ENCODE measurements around the gene COL23A1. TPM values are rescaled to one million over a fixed set of nuclear protein-coding genes. Genes with fewer than 3 reads are reported as not detected.

The COL23A1 gene
- total RNA-seq, 2 donors from 2014 or later, result 1.5 to 2.5 TPM

DNA sequence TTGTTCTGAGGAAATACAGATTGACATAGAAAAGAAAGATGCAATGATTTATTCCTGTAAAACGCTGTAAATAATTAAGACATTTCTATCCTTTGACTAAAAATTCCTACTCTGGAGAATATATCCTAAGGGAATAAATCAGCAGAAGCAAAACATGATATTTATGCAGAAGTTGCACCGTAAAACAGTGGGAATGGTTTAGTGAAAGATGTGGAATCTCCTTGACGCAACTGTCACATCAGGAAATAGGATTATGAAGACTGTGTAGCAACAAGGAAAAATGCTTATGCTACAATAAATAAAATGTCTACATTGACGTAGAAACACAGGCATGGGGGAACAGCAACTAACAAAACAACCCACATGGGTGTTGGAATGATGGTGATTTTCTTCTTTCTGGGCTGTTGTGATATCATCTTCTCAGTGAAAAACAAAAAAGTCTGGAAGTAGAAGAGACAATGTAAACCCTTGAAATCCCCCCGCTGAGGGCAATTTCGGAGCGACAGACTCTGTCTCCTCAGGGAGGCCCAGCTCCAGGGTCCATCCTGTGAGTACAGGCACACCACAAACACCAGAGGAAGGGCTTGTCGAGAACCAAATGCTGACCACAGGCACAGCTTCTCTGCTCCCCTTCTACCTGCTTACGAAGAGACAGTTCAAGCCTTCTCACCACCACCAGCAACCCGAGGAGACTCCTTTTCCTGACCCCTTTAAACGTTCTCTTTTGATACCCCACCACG is 25.2 kb downstream of the COL23A1 start:
- H3K27ac ChIP-seq, result no peak overlapping the region
- H3K36me3 ChIP-seq, result no peaks in the 10 kb centered on the region
- TF ChIP-seq, protein P1, sequence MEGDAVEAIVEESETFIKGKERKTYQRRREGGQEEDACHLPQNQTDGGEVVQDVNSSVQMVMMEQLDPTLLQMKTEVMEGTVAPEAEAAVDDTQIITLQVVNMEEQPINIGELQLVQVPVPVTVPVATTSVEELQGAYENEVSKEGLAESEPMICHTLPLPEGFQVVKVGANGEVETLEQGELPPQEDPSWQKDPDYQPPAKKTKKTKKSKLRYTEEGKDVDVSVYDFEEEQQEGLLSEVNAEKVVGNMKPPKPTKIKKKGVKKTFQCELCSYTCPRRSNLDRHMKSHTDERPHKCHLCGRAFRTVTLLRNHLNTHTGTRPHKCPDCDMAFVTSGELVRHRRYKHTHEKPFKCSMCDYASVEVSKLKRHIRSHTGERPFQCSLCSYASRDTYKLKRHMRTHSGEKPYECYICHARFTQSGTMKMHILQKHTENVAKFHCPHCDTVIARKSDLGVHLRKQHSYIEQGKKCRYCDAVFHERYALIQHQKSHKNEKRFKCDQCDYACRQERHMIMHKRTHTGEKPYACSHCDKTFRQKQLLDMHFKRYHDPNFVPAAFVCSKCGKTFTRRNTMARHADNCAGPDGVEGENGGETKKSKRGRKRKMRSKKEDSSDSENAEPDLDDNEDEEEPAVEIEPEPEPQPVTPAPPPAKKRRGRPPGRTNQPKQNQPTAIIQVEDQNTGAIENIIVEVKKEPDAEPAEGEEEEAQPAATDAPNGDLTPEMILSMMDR (IDR thresholded peaks at IDR 0.05), result no peak
- H3K4me1 ChIP-seq (ENCODE audit: control insufficient read depth in 1 of 2, low read depth in 2 of 2), result no peaks in the 10 kb centered on the region
- H3K27me3 ChIP-seq (replicated peaks; ENCODE audit: insufficient read depth), result no peaks in the 10 kb centered on the region
- ATAC-seq (ENCODE audit: insufficient number of reproducible peaks, low FRiP score, low read depth) (no peak), DNase-seq (ENCODE audit: low spot score) (no peak)
- H3K4me3 ChIP-seq, result no peak overlapping the region
- H3K9me3 ChIP-seq, result no peaks in the 10 kb centered on the region

DNA sequence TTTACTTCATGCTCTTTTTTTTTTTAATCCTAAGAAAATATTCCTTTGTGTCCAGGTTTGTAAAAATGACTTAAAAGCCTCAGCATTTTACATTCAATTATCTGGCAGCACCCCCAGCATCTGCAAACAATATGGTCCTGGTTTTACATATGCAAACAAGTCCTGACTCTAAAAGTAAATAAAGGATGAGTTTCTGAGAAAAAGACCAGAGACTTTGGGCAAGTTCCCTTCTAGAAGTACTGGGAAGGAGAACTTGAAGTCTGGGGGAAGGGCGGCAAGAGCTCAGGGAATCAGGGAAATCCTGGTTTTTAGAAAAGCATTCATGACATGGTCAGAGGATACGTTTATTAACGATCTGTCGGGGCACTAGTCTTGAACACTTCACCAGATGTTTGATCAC is 25.8 kb downstream of the COL23A1 start:
- DNase-seq (ENCODE audit: low spot score) (no peak), ATAC-seq (ENCODE audit: insufficient number of reproducible peaks, low FRiP score, low read depth) (no peak)
- Histone ChIP-seq H3K27me3 (replicated peaks; ENCODE audit: insufficient read depth) (no peaks in the 10 kb centered on the region), H3K9me3 (no peaks in the 10 kb centered on the region), H3K27ac (no peak overlapping the region), H3K4me1 (ENCODE audit: control insufficient read depth in 1 of 2, low read depth in 2 of 2) (no peaks in the 10 kb centered on the region), H3K4me3 (no peak overlapping the region), H3K36me3 (no peaks in the 10 kb centered on the region)
- TF ChIP-seq, protein P1 (IDR thresholded peaks at IDR 0.05), result no peak

DNA sequence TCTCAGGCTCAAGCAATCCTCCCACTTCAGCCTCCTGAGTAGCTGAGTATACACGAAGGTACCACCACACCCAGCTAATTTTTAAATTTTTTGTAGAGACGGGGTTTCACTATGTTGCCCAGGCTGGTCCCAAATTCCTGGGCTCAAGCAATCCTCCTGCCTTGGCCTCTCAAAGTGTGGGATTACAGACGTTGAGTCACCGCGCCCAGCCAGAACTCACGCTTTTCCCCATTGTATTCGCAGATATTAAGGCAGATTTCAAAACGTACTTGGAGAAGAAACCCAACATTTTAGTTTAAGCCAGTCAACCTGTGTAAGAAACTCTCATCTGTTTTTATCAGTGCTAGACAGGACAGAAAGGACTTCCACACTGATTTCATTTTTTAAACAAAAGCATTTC is 26.6 kb downstream of the COL23A1 start:
- TF ChIP-seq, protein P1 (IDR thresholded peaks at IDR 0.05), result no peak
- DNase-seq (ENCODE audit: low spot score) (no peak), ATAC-seq (ENCODE audit: insufficient number of reproducible peaks, low FRiP score, low read depth) (no peak)
- no peaks in the 10 kb centered on the region for H3K9me3 ChIP-seq
- H3K4me3 ChIP-seq, result no peak overlapping the region
- no peaks in the 10 kb centered on the region for H3K36me3 ChIP-seq
- no peaks in the 10 kb centered on the region for H3K4me1 ChIP-seq (ENCODE audit: control insufficient read depth in 1 of 2, low read depth in 2 of 2)
- no peaks in the 10 kb centered on the region for H3K27me3 ChIP-seq (replicated peaks; ENCODE audit: insufficient read depth)
- H3K27ac ChIP-seq, result no peak overlapping the region

DNA sequence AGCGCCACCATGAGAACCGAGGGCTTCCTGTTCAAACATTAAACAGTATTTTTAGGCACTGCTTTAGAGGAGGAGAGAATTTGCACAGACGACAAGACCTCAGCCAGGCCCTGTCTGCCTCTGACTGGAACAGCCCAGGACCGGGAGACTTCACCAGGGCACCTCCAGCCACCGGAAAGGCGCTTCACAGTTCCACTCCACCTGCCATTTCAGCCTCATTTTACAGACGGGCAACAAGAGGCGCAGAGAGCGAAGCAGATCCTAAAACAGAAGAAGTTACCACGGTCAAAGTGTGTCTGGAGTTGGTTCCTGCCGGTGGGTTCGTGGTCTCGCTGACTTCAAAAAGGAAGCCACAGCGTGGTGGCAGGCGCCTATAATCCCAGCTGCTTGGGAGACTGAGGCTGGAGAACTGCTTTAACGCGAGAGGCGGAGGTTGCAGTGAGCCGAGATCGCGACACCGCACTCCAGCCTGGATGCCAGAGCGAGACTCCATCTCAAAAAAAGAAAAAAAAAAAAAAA is 28.4 kb downstream of the COL23A1 start:
- H3K4me3 ChIP-seq, result no peak overlapping the region
- TF ChIP-seq, protein P1 (IDR thresholded peaks at IDR 0.05), result no peak
- DNase-seq (ENCODE audit: low spot score) (no peak), ATAC-seq (ENCODE audit: insufficient number of reproducible peaks, low FRiP score, low read depth) (no peak)
- H3K36me3 ChIP-seq, result no peaks in the 10 kb centered on the region
- H3K27me3 ChIP-seq (replicated peaks; ENCODE audit: insufficient read depth), result no peaks in the 10 kb centered on the region
- H3K4me1 ChIP-seq (ENCODE audit: control insufficient read depth in 1 of 2, low read depth in 2 of 2), result no peaks in the 10 kb centered on the region
- no peak overlapping the region for H3K27ac ChIP-seq
- no peaks in the 10 kb centered on the region for H3K9me3 ChIP-seq

DNA sequence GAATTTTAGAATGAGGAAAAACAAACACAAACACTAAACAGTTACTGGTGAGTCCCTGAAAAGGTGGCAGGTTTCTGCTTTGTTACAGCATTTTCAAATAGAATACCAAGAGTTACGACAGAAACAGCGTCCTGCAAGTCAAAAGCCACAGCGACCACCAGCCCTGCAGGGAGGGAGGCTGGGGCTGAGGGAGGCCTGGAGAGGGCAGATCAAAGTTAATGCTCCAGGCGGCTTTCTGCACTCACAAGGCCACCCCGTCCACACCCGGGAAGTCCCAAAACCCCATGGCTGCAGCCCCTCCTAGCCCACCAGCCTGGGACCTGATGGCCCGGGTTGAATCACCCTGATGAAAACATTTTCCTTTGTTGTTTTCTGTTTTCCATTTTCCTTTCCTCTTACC is 29.3 kb downstream of the COL23A1 start:
- no peaks in the 10 kb centered on the region for H3K27me3 ChIP-seq (replicated peaks; ENCODE audit: insufficient read depth)
- no peaks in the 10 kb centered on the region for H3K36me3 ChIP-seq
- H3K4me1 ChIP-seq (ENCODE audit: control insufficient read depth in 1 of 2, low read depth in 2 of 2), result no peaks in the 10 kb centered on the region
- no peak overlapping the region for H3K27ac ChIP-seq
- no peak for DNase-seq (ENCODE audit: low spot score)
- no peak for ATAC-seq (ENCODE audit: insufficient number of reproducible peaks, low FRiP score, low read depth)
- no peaks in the 10 kb centered on the region for H3K9me3 ChIP-seq
- TF ChIP-seq, protein P1 (IDR thresholded peaks at IDR 0.05), result no peak
- no peak overlapping the region for H3K4me3 ChIP-seq

Measured in thoracic aorta (tissue), 2 donors.